Ovary (tissue), 9 donors: ENCODE data around the gene IFNGR1. TPM values are rescaled to one million over a fixed set of nuclear protein-coding genes. Genes with fewer than 3 reads are reported as not detected.

Source experiments
- DNase-seq, 5 donors: peaks; one replicate each; pipeline ENCODE4 v3.0.0-alpha.2; 2019 to 2020
- H3K27ac ChIP-seq, 2 donors: fragments of 200-600 bp; one replicate each; pipeline versions ENCODE4 v1.5.1 to v1.8.0; 2019 to 2022
- H3K27me3 ChIP-seq: fragments of 200-600 bp; one replicate; pipeline ENCODE4 v1.8.0; 2022
- H3K36me3 ChIP-seq: fragments of 200-600 bp; sonication (generic); one replicate; pipeline ENCODE4 v1.5.1; 2019
- H3K4me1 ChIP-seq: one replicate; pipeline ENCODE4 v1.8.1; 2013; ENCODE audit warnings: mild to moderate bottlenecking, moderate library complexity; ENCODE audit not compliant: insufficient read depth
- H3K4me3 ChIP-seq: fragments of 200-600 bp; sonication (generic); one replicate; pipeline ENCODE4 v1.5.1; 2017
- H3K9me3 ChIP-seq, 2 donors: fragments of 200-600 bp in 1 of 2; sonication (generic) in 1 of 2; one replicate each; pipeline versions ENCODE4 v1.5.1 to v1.8.1; 2013 to 2019; ENCODE audit warnings: mild to moderate bottlenecking in 1 of 2, moderate library complexity in 1 of 2
- EP300 ChIP-seq: sonication (generic); formaldehyde crosslinking; IDR thresholded peaks from one replicate; pipeline ENCODE4 v1.6.1; 2017; ENCODE audit warnings: antibody characterized with exemption
- POLR2A ChIP-seq: fragments of 450-650 bp; IDR thresholded peaks from one replicate; pipeline ENCODE4 v1.6.1; 2017; ENCODE audit warnings: antibody characterized with exemption, mild to moderate bottlenecking, moderate library complexity
- WGBS, 3 donors: extraction: QIAGEN DNeasy Blood & Tissue Kit in 1 of 3; methylation state at CpG; one replicate each; pipeline versions ENCODE4 v1.1.5 to v1.1.7; 2013 to 2017; 5-methylcytosine and 5-hydroxymethylcytosine counted together
- intact Hi-C, 4 donors: fragments of 100-400 bp; cut with DNase I; formaldehyde crosslinking; loops; one replicate each; pipeline versions ENCODE4 v1.11.0 to v1.15.1; 2022 to 2023
- polyA plus RNA-seq, 2 donors: library from polyadenylated mRNA; stranded (reverse); fragments of 200-250 nt in 1 of 2; fragments of 350-450 nt in 1 of 2; fragmentation: Illumina TruSeq in 1 of 2; extraction: RNeasy Lipid Tissue Mini Kit (QIAGEN cat#74804) in 1 of 2; gene quantifications; one replicate each; pipeline ENCODE4 v1.2.3, GENCODE V29; 2013 to 2014
- total RNA-seq, 7 donors: library from RNA; depleted of rRNA in 2 of 7; stranded (reverse); fragments of >200 nt in 2 of 7; fragmentation: NEBNext Ultra II Directional in 3 of 7; extraction: Animal tissue kit (Norgen Biotek cat#: 25700) in 3 of 7; gene quantifications; one replicate each; pipeline versions ENCODE4 v1.1.0 to v1.2.4, GENCODE V29; 2016 to 2023
- TF ChIP-seq, protein P1 (sequence below), 3 donors: fragments of 450-650 bp in 2 of 3; fragments of 200-600 bp in 1 of 3; IDR thresholded peaks; one replicate each; pipeline versions ENCODE4 v1.5.1 to v1.8.0; 2016 to 2022; ENCODE audit warnings: antibody characterized with exemption in 3 of 3, mild to moderate bottlenecking in 1 of 3
- donor health status: DM: no; HTN: no; CAD: no; lungs with moderate emphysema.
- donor health status: DM: no; HTN: no; CAD: no.
- donor health status: Bipolar disorder and iron deficiency.
- donor health status: DM: yes; HTN: yes; CAD: no.
- donor health status: DM: no; HTN: no; CAD: no.
- donor health status: DM: yes; HTN: yes; CAD: no.

Gene IFNGR1
- total and polyA plus RNA-seq, 9 donors: 37.1 to 95.2 (median 55.5) TPM

DNA sequence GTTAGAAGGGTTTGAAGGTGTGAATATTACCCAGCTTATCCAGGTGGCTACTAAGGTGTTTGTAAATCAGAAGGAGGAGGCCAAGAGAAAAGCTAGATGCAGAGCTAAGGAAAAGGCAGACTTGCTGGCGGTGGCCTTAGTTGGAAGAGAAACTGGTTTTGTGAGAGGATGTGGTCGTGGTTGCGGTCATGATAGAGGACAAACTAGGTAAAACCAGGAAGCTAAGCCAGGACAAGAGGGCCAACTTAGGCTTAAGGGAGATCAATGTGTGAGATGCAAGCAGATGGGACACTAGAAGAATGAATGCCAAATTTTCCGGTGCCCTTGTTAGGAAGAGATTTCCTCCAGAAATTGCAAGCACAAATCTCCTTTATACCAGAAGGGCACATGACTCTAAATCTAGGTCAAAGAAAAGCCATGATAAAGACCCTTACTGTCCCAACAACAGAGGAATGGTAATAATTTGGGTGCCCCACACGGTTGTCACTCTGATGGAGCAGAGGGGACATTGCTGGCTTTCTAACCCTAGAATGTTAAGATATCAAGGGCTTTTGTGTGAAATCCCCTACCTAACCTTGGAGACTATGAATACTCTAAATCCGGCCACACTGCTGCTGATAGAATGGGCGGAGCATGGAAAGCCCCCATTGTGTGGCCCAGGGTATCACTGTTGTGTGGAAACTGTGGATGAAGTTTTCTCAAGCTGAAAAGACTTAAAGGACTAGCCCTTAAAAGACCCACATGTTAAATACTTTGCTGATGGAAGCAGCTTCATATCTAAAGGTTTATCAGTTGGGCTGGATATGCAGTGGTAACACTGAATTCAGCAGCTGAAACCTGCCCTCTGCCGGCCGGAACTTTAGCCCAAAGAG, 53.6 kb downstream of the IFNGR1 start:
- H3K27ac ChIP-seq: no peak overlapping the region
- TF ChIP-seq POLR2A (no peak), EP300 (no peak)
- TF ChIP-seq, protein P1, sequence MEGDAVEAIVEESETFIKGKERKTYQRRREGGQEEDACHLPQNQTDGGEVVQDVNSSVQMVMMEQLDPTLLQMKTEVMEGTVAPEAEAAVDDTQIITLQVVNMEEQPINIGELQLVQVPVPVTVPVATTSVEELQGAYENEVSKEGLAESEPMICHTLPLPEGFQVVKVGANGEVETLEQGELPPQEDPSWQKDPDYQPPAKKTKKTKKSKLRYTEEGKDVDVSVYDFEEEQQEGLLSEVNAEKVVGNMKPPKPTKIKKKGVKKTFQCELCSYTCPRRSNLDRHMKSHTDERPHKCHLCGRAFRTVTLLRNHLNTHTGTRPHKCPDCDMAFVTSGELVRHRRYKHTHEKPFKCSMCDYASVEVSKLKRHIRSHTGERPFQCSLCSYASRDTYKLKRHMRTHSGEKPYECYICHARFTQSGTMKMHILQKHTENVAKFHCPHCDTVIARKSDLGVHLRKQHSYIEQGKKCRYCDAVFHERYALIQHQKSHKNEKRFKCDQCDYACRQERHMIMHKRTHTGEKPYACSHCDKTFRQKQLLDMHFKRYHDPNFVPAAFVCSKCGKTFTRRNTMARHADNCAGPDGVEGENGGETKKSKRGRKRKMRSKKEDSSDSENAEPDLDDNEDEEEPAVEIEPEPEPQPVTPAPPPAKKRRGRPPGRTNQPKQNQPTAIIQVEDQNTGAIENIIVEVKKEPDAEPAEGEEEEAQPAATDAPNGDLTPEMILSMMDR (IDR thresholded peaks at IDR 0.05): no peak
- H3K4me1 ChIP-seq: no peaks in the 10 kb centered on the region
- intact Hi-C loops: no loop called here
- WGBS, 3 donors: 85 to 93% (median 89%) methylated on average over 9 of the region's 9 CpGs
- no peak for DNase-seq
- H3K4me3 ChIP-seq: no peak overlapping the region
- H3K9me3 ChIP-seq: no peaks in the 10 kb centered on the region
- no peaks in the 10 kb centered on the region for H3K27me3 ChIP-seq
- no peaks in the 10 kb centered on the region for H3K36me3 ChIP-seq

DNA sequence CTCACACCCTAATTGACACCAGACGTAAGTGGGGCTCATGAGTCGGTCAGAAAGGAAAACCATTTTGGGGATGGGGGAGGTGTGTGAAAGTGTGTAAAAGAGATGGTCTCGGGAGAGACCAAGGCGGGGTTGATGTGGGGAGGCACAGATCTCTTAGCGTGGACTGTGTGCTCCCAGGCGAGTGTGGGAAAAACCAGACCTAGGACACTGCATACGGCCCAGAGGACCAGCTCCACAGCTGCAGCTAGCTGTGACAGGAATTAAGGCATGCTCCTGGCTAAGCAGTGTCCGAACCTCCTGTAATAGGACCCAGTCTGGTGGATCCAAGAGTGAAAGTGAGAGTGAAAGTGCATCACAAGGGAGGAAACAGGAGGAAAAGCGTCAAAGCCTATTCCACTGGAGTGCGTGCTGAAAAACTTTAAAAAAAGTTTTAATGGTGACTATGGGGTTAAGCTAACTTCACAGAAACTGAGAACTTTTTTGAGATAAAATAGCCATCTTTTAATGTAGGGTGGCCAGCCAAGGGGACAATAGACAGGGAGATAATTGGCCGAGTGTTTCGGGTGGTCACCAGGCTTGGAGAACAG, 55.4 kb downstream of the IFNGR1 start:
- Histone ChIP-seq H3K4me1 (no peaks in the 10 kb centered on the region), H3K9me3 (no peaks in the 10 kb centered on the region), H3K4me3 (no peak overlapping the region), H3K27ac (no peak overlapping the region), H3K27me3 (no peaks in the 10 kb centered on the region), H3K36me3 (no peaks in the 10 kb centered on the region)
- 84 to 93% (median 93%) methylated on average over 12 of the region's 12 CpGs for WGBS, 3 donors
- intact Hi-C loops: no loop called here
- DNase-seq: no peak
- no peak for TF ChIP-seq POLR2A
- TF ChIP-seq, protein P1 (IDR thresholded peaks at IDR 0.05): no peak
- no peak for TF ChIP-seq EP300

DNA sequence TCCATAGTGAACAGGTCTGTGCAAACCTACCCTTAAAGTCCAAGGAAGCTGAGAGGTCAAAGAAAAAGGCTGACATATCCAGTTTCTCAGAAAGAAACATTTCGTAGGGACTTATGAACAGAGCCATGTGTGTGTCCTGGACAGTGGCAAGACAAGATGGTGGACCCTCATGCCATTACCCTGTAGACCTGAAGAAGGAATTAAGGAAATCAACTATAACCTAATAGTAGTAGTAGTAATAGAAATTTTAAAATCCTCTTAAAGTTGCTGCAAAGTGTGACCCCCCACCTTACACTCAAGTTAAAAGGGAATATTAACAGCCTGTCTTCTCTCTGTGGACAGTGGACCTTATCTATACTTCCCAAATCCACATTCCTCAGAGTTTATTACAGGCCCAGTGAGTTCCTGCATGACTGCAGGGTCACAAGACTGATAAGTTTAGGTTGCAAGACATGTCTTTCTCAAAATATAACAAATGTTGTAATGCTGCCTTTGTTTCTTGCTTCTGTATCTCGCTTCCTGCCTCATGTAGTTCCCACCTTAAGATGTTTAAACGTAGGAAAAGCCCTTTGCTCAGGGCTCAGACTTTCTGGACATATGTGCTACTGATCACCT, 56.4 kb downstream of the IFNGR1 start:
- Histone ChIP-seq H3K4me3 (no peak overlapping the region), H3K27me3 (no peaks in the 10 kb centered on the region), H3K4me1 (no peaks in the 10 kb centered on the region), H3K27ac (no peak overlapping the region), H3K36me3 (no peaks in the 10 kb centered on the region), H3K9me3 (no peaks in the 10 kb centered on the region)
- DNase-seq: no peak
- intact Hi-C loops: no loop called here
- TF ChIP-seq EP300 (no peak), POLR2A (no peak)
- TF ChIP-seq, protein P1 (IDR thresholded peaks at IDR 0.05): no peak
- 63 to 76% (median 65%) methylated on average over 3 of the region's 3 CpGs for WGBS, 3 donors

DNA sequence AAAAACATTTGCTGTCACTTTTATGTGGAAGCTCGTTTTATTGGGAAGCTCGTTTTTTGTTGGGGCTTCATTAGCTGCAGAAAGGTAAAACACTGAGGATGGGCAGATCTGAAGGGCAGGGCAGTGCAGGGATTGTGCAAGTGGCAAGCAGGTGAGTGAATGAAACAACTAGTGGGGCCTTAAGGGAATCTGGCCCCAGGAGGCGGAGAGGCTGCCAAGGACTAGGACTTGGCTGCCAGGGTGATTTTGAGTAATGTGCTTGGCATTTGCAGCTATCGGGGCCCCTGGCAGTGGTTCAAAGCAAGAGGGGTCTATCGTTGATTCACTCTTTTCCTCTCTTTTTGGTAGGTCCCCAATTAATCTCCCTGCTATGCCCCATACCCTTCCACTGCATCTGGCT, 57.2 kb downstream of the IFNGR1 start:
- no peaks in the 10 kb centered on the region for H3K27me3 ChIP-seq
- H3K9me3 ChIP-seq: no peaks in the 10 kb centered on the region
- no peak overlapping the region for H3K4me3 ChIP-seq
- no peak overlapping the region for H3K27ac ChIP-seq
- intact Hi-C loops: no loop called here
- no peaks in the 10 kb centered on the region for H3K36me3 ChIP-seq
- 72 to 77% (median 75%) methylated on average over 5 of the region's 5 CpGs for WGBS, 3 donors
- TF ChIP-seq, protein P1 (IDR thresholded peaks at IDR 0.05): no peak
- TF ChIP-seq EP300 (no peak), POLR2A (no peak)
- DNase-seq: no peak
- no peaks in the 10 kb centered on the region for H3K4me1 ChIP-seq
